PC-9 (cell line): ENCODE measurements around the gene ANKS1B. TPM values are rescaled to one million over a fixed set of nuclear protein-coding genes. Genes with fewer than 3 reads are reported as not detected.

Experiments
- BruUV-seq: library from RNA; stranded (reverse); fragments of 400-500 nt; replicated peaks from 2 replicates; lab custom pipeline; 2021; lab: Mats Ljungman, UMichigan
- CTCF ChIA-PET: fragments of 300-600 bp; sonication (Branson Sonifier 250); formaldehyde crosslinking; loops from one replicate; lab custom pipeline; 2022; ENCODE audit warnings: antibody characterized with exemption; lab: Charles Lee
- POLR2A ChIA-PET: fragments of 300-600 bp; sonication (Branson Sonifier 250); formaldehyde crosslinking; loops from one replicate; lab custom pipeline; 2022; ENCODE audit warnings: antibody characterized with exemption; ENCODE audit not compliant: unreplicated experiment; lab: Charles Lee
- DNase-seq, 2 experiments: peaks; one replicate each; pipeline versions ENCODE4 v3.0.0 to v3.0.0-alpha.2; 2015 to 2022; ENCODE audit warnings: mixed read lengths in 1 of 2
- H2AFZ ChIP-seq: fragments of 200-600 bp; sonication (generic); 2 replicates; pipeline ENCODE4 v1.8.1; 2017; ENCODE audit warnings: antibody characterized with exemption
- H3F3A ChIP-seq: fragments of 200-600 bp; sonication (generic); 2 replicates; pipeline ENCODE4 v1.8.1; 2017; ENCODE audit warnings: antibody characterized with exemption, mild to moderate bottlenecking, low read depth; ENCODE audit not compliant: insufficient read depth
- H3K27ac ChIP-seq: fragments of 200-600 bp; sonication (generic); 2 replicates; pipeline ENCODE4 v1.6.1; 2016; ENCODE audit warnings: mixed run types
- H3K27me3 ChIP-seq: fragments of 200-600 bp; sonication (generic); 2 replicates; pipeline ENCODE4 v1.6.1; 2016; ENCODE audit warnings: low read depth, mixed run types; ENCODE audit not compliant: insufficient read depth
- H3K36me3 ChIP-seq: fragments of 200-600 bp; sonication (generic); 2 replicates; pipeline ENCODE4 v1.6.1; 2016; ENCODE audit warnings: low read depth, mixed run types
- H3K4me1 ChIP-seq: fragments of 200-600 bp; sonication (generic); replicated peaks from 2 replicates; pipeline ENCODE4 v1.6.1; 2016; ENCODE audit warnings: mixed run types; ENCODE audit not compliant: insufficient read depth
- H3K4me2 ChIP-seq: fragments of 200-600 bp; sonication (generic); 2 replicates; pipeline ENCODE4 v1.6.1; 2017; ENCODE audit warnings: mixed run types
- H3K4me3 ChIP-seq: fragments of 200-600 bp; sonication (generic); 2 replicates; pipeline ENCODE4 v1.6.1; 2016; ENCODE audit warnings: mixed run types
- H3K79me2 ChIP-seq: fragments of 200-600 bp; sonication (generic); 2 replicates; pipeline ENCODE4 v1.6.1; 2017; ENCODE audit warnings: low read depth, mixed run types
- H3K9me2 ChIP-seq: fragments of 200-600 bp; sonication (generic); 2 replicates; pipeline ENCODE4 v1.8.1; 2017; ENCODE audit warnings: mild to moderate bottlenecking; ENCODE audit not compliant: insufficient read depth
- H3K9me3 ChIP-seq: fragments of 200-600 bp; sonication (generic); 2 replicates; pipeline ENCODE4 v1.8.1; 2016; ENCODE audit warnings: low read depth; ENCODE audit not compliant: insufficient read depth
- H4K20me1 ChIP-seq: fragments of 200-600 bp; sonication (generic); 2 replicates; pipeline ENCODE4 v1.8.1; 2017; ENCODE audit not compliant: insufficient read depth
- EZH2 ChIP-seq: fragments of 200-600 bp; sonication (generic); IDR thresholded peaks from 2 replicates; pipeline ENCODE4 v1.8.0; 2017; ENCODE audit warnings: antibody characterized with exemption, low read depth
- intact Hi-C: fragments of 100-400 bp; cut with micrococcal nuclease; formaldehyde crosslinking; loops from one replicate; pipeline ENCODE4 v1.10.0; 2022; ENCODE audit not compliant: unreplicated experiment
- total RNA-seq: library from RNA; stranded (reverse); gene quantifications from 2 replicates; pipeline ENCODE4 v1.2.3, GENCODE V29; 2021
- TF ChIP-seq, protein P1 (sequence below): fragments of 200-600 bp; sonication (generic); conservative IDR thresholded peaks from 2 replicates; pipeline ENCODE4 v1.6.1; 2017; ENCODE audit warnings: mixed run types, antibody characterized with exemption, mild to moderate bottlenecking, moderate library complexity

ANKS1B gene
- total RNA-seq, 1 experiment from 2014 or later, result not detected

DNA sequence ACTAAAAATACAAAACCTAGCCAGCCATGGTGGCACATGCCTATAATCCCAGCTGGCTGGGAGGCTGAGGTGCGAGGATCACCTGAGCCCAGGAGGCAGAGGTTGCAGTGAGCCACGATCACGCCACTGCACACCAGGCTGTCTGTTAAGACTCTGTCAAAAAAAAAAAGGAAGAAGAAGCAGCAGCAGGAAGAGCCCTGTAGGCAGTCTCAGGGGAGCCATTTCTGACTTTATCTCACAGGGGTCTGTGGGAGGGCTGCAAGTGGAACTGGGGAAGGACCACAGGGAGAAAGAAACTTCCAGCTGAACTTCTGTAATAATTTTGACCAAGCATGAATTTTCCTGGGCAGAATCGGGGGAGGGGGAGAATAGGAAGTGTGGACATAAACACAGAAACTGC is 304.5 kb downstream of the ANKS1B start:
- no peaks in the 10 kb centered on the region for H3K9me2 ChIP-seq
- H3K36me3 ChIP-seq, result no peaks in the 10 kb centered on the region
- H3K4me3 ChIP-seq, result no peak overlapping the region
- intact Hi-C loops, result no loop called here
- no peaks in the 10 kb centered on the region for H3K27me3 ChIP-seq
- H3K79me2 ChIP-seq, result no peaks in the 10 kb centered on the region
- no peaks in the 10 kb centered on the region for H3F3A ChIP-seq
- H3K9me3 ChIP-seq, result no peaks in the 10 kb centered on the region
- no peak overlapping the region for H3K27ac ChIP-seq
- no peak for TF ChIP-seq EZH2
- TF ChIP-seq, protein P1, sequence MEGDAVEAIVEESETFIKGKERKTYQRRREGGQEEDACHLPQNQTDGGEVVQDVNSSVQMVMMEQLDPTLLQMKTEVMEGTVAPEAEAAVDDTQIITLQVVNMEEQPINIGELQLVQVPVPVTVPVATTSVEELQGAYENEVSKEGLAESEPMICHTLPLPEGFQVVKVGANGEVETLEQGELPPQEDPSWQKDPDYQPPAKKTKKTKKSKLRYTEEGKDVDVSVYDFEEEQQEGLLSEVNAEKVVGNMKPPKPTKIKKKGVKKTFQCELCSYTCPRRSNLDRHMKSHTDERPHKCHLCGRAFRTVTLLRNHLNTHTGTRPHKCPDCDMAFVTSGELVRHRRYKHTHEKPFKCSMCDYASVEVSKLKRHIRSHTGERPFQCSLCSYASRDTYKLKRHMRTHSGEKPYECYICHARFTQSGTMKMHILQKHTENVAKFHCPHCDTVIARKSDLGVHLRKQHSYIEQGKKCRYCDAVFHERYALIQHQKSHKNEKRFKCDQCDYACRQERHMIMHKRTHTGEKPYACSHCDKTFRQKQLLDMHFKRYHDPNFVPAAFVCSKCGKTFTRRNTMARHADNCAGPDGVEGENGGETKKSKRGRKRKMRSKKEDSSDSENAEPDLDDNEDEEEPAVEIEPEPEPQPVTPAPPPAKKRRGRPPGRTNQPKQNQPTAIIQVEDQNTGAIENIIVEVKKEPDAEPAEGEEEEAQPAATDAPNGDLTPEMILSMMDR, result no peak
- no TSS peak for BruUV-seq
- DNase-seq, result no peak
- no peak overlapping the region for H2AFZ ChIP-seq
- H3K4me2 ChIP-seq, result no peak overlapping the region
- ChIA-PET CTCF (no interaction called here), POLR2A (no interaction called here)
- no peaks in the 10 kb centered on the region for H4K20me1 ChIP-seq
- H3K4me1 ChIP-seq, result no peaks in the 10 kb centered on the region

DNA sequence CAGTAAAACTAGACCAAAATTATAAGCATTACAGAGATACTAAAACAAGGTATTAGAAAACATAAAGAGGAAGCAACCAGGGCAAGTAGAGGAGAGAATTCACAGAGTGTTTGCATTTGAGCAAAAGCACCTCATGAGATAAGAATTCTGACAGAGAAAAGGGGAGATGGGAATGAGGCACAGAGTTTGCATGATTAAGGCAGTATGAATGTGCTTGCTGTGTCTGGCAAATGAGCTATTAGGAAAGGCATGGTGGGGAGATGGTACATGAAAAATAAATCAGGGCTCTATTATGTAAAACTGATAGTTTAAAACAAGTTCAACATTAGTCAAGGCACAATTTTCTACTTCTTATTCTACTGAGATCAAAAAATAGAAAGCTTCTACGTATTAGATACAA is 314.1 kb downstream of the ANKS1B start:
- no peaks in the 10 kb centered on the region for H3K36me3 ChIP-seq
- CTCF ChIA-PET, result no interaction called here

DNA sequence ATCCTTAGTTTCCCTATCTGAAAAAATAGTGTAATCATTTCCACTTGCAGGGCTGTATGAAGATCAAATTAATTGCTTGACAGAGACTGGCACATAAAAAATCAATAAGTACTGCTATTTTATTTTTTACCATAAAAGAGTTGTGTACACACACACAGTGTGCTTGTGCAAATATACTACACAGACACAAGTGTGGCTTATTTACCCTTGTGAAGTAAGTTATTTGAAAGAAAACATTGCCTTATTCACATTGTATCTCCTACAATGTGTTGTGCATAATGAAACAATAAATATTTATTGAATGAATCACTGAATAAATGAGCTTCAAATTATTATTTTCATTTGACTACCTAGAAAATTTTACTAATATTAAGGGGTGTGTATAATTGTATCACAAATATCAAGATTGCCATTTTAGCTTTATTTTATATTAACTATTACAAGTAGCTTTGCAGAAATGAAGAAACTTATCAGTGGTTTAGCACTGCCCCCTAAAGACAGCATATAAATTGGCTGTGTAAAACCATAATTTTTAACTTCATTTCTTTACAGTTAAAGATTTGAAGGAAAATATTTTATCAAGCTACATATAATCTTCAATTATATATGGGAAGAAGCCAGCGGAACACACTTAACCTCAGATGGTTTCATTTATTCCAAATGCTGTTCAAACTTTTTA is 325.9 kb downstream of the ANKS1B start:
- Histone ChIP-seq H3K36me3 (no peaks in the 10 kb centered on the region), H3F3A (no peaks in the 10 kb centered on the region), H3K27me3 (no peaks in the 10 kb centered on the region), H3K79me2 (no peaks in the 10 kb centered on the region), H3K9me3 (no peaks in the 10 kb centered on the region), H3K4me2 (no peak overlapping the region), H3K4me3 (no peak overlapping the region), H3K27ac (no peak overlapping the region), H4K20me1 (no peaks in the 10 kb centered on the region), H2AFZ (no peak overlapping the region), H3K4me1 (no peaks in the 10 kb centered on the region), H3K9me2 (no peaks in the 10 kb centered on the region)
- ChIA-PET POLR2A (interaction anchor here (0.6 to 0.8 kb wide), 2 partner anchors 62 to 652 kb away, joined by 4 to 7 read pairs; no protein-coding TSS in a partner anchor), CTCF (interaction anchor here (0.6 to 1.3 kb wide), 2 partner anchors 616 to 896 kb away, joined by 3 to 5 read pairs; no protein-coding TSS in a partner anchor)
- no peak for DNase-seq
- TF ChIP-seq, protein P1, result peak; percentile 52
- TF ChIP-seq EZH2, result no peak
- intact Hi-C loops, result loop anchor here (1.0 kb wide), 1 partner anchor 616 kb away; no protein-coding TSS in a partner anchor
- no TSS peak for BruUV-seq

More for the DNA sequence above, 314.1 kb downstream of the ANKS1B start:
- H4K20me1 ChIP-seq, result no peaks in the 10 kb centered on the region
- intact Hi-C loops, result no loop called here
- POLR2A ChIA-PET, result no interaction called here
- no peak overlapping the region for H3K4me2 ChIP-seq
- DNase-seq, result no peak
- H3K9me2 ChIP-seq, result no peaks in the 10 kb centered on the region
- no peaks in the 10 kb centered on the region for H3K27me3 ChIP-seq
- H3F3A ChIP-seq, result no peaks in the 10 kb centered on the region
- no peak for TF ChIP-seq EZH2
- TF ChIP-seq, protein P1, result no peak
- no peaks in the 10 kb centered on the region for H3K4me1 ChIP-seq
- no peak overlapping the region for H3K4me3 ChIP-seq
- H3K27ac ChIP-seq, result no peak overlapping the region
- H3K9me3 ChIP-seq, result no peaks in the 10 kb centered on the region
- H2AFZ ChIP-seq, result no peak overlapping the region
- H3K79me2 ChIP-seq, result no peaks in the 10 kb centered on the region
- BruUV-seq, result no TSS peak
